Measurements from ENCODE around the gene CDK10.

CDK10 gene, protein sequence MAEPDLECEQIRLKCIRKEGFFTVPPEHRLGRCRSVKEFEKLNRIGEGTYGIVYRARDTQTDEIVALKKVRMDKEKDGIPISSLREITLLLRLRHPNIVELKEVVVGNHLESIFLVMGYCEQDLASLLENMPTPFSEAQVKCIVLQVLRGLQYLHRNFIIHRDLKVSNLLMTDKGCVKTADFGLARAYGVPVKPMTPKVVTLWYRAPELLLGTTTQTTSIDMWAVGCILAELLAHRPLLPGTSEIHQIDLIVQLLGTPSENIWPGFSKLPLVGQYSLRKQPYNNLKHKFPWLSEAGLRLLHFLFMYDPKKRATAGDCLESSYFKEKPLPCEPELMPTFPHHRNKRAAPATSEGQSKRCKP

DNA sequence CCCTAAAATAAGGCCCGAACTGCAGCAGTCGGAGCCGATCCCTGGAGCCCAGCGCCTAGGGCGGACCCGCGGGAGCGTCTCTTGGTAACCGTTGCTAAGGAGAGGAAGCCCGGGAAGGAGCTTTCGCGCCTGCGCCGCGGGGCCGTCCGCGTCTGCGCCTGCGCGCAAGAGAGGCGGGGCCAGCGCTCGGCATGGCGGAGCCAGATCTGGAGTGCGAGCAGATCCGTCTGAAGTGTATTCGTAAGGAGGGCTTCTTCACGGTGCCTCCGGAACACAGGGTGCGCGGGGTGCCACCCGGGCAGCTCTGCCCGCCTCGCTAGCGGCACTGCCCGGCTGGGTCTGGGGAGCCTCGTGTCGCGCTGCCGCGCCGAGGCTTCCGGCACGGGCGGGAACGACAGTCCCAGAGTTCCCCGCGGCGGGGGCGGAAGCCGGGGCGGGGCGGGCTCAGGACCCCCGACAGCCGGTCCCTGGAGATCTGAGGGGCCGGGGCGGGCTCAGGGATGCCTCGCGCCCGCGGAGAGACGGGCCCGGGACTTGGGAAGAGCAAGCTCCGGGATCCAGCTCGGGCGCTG is at the start of gene CDK10:
Gene CDK10, plus strand, starts transcription at position 170 of the 572 bp plus-strand sequence. Its CDS starts 22 bp downstream, at position 192.
- peaks cover 11% of the 10 kb centered on the region for H3K4me1 Mint-ChIP-seq (ENCODE audit: low read depth)
- no peaks in the 10 kb centered on the region for H3K36me3 Mint-ChIP-seq
- H3K4me3 Mint-ChIP-seq = peak within 1 kb of the TSS; percentile 91
- H3K27me3 Mint-ChIP-seq = no peaks in the 10 kb centered on the region
- H3K9me3 Mint-ChIP-seq (ENCODE audit: low read depth) = no peaks in the 10 kb centered on the region
- peak within 1 kb of the TSS; percentile 94 for H3K27ac Mint-ChIP-seq

DNA sequence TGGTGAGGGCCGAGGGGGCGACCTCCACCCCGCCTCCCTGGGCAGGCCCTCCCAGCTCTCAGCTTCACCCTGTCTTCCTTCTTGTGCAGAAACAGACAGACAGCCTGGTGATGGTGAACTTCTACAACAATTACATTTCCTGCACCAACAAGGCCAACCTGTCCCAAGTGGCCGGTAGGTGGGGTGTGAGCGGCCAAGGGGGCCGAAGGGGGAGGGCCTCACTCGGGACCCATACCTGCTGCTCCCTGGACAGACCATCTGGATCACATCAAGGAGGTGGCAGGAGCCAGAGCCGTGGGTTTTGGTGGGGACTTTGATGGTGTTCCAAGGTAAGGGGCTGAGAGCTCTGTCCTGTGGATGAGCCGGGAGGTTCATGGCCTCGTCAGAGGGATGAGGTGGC is 49.1 kb upstream of the CDK10 start:
- Mint-ChIP-seq H3K27ac (no peak overlapping the region), H3K4me3 (no peak overlapping the region), H3K27me3 (no peaks in the 10 kb centered on the region), H3K36me3 (no peaks in the 10 kb centered on the region), H3K9me3 (ENCODE audit: low read depth) (no peaks in the 10 kb centered on the region), H3K4me1 (ENCODE audit: low read depth) (peaks cover 9% of the 10 kb centered on the region)

DNA sequence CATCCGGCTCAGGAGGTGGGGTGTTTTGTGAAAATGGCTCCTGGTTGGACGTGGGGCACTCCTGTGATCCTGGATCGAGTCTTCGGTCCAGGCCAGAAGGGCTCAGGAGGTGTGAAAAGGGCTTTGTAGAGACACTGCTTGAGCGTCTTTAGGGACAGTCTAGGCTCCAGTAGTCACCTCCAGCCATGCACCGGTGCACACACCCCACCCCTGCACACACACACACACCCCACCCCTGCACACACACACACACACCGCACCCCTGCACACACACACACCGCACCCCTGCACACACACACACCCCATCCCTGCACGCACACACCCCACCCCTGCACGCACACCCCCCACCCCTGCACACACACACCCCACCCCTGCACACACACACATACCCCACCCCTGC is 48.0 kb upstream of the CDK10 start:
- Mint-ChIP-seq H3K36me3 (no peaks in the 10 kb centered on the region), H3K9me3 (ENCODE audit: low read depth) (no peaks in the 10 kb centered on the region)

DNA sequence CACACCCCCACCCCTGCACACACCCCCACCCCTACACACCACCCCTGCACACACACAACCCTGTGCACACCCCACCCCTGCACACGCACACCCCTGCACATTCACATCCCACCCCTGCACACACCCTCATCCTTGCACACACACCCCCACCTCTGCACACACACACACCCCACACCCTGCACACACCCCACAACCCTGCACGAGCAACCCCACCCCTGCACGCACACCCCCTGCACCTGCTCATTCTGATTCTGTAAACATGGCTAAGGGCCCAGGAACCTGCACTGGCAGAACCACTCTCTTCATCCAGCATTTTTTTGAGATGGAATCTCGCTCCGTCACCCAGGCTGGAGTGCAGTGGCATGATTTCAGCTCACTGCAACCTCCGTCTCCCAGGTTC is 47.1 kb upstream of the CDK10 start:
- no peaks in the 10 kb centered on the region for H3K36me3 Mint-ChIP-seq
- H3K27me3 Mint-ChIP-seq = no peaks in the 10 kb centered on the region
- peaks cover 9% of the 10 kb centered on the region for H3K4me1 Mint-ChIP-seq (ENCODE audit: low read depth)
- H3K9me3 Mint-ChIP-seq (ENCODE audit: low read depth) = no peaks in the 10 kb centered on the region
- no peak overlapping the region for H3K4me3 Mint-ChIP-seq
- no peak overlapping the region for H3K27ac Mint-ChIP-seq

More for the DNA sequence above, 48.0 kb upstream of the CDK10 start:
- Mint-ChIP-seq H3K4me1 (ENCODE audit: low read depth) (peaks cover 9% of the 10 kb centered on the region), H3K27me3 (no peaks in the 10 kb centered on the region), H3K4me3 (no peak overlapping the region), H3K27ac (no peak overlapping the region)

DNA sequence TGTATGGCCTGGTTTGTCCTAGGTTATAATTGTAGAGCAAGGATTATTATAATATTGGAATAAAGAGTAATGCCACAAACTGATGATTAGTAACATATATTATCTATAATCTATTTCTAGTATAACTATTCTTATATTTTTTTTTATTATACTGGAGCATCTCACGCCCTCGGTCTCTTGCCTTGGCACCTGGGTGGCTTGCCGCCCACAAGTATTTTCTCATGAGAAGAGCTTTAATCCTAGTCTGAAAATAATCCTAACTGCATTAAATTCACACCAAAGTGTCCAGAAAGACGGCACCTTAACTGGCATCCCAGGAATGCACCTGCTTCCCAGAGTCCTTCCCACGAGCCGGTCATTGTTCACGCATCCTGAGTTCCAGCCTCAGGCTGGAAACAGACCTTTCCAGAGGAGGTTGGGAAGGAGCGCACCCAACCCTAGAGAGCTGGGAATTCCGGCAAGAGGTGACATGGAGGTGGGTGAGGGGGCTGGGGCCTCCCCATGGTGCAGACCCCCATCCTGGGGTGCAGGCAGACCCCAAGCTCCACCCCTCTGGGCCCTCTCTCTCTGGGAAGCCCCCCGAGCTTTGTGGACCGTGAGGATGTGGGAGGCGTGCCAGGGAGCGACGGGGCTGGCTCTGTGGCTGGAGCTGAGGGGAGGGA is 44.9 kb upstream of the CDK10 start:
- no peaks in the 10 kb centered on the region for H3K27me3 Mint-ChIP-seq
- peaks cover 9% of the 10 kb centered on the region for H3K4me1 Mint-ChIP-seq (ENCODE audit: low read depth)
- H3K9me3 Mint-ChIP-seq (ENCODE audit: low read depth) = no peaks in the 10 kb centered on the region
- H3K4me3 Mint-ChIP-seq = no peak overlapping the region
- no peak overlapping the region for H3K27ac Mint-ChIP-seq
- H3K36me3 Mint-ChIP-seq = no peaks in the 10 kb centered on the region

DNA sequence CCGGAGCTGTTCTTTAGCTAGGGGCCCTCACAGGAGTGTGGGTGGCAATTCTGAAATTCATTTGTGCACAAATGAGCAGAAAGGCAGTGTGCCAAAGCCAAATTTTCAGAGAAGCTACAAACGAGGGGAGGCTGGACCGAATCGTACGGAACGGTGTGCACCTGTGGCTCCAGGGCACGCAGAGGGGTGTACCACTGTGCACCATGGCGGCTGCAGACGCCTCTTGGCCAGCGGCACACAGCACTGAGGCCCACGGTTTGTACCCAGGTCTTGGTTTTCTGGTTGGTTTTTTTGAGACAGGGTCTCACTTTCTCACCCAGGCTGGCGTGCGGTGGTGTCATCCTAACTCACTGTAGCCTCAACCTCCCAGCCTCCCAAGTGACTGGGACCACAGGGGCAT is 43.9 kb upstream of the CDK10 start:
- Mint-ChIP-seq H3K4me3 (no peak overlapping the region), H3K9me3 (ENCODE audit: low read depth) (no peaks in the 10 kb centered on the region), H3K27ac (no peak overlapping the region), H3K4me1 (ENCODE audit: low read depth) (peaks cover 9% of the 10 kb centered on the region), H3K36me3 (no peaks in the 10 kb centered on the region), H3K27me3 (no peaks in the 10 kb centered on the region)

GRCh38 chr16:89643769-89644300 is 42.7 kb upstream of the CDK10 start:
- H3K27ac Mint-ChIP-seq = no peak overlapping the region

DNA sequence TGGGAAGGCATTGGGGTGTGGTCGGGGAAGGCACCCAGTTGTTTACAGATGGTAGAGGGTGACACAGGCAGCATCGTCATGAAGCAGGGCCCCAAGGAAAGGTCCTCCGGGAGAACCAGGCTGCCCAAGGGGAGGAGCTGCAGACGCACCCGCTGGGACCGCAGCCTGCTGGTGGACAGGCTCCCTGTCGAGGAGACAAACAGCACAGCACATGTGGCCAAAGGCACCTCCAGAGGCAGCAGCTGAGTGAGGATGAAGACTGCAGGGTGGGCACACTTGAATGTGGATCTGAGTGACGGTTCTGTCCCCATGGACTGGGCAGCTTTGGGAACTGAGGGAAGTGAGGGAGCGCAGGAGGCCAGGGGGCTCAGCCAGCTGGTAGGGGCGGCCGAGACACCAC is 41.4 kb upstream of the CDK10 start:
- H3K4me3 Mint-ChIP-seq = no peak overlapping the region
- H3K9me3 Mint-ChIP-seq (ENCODE audit: low read depth) = no peaks in the 10 kb centered on the region
- H3K27ac Mint-ChIP-seq = no peak overlapping the region
- no peaks in the 10 kb centered on the region for H3K27me3 Mint-ChIP-seq
- H3K4me1 Mint-ChIP-seq (ENCODE audit: low read depth) = peaks cover 9% of the 10 kb centered on the region
- no peaks in the 10 kb centered on the region for H3K36me3 Mint-ChIP-seq

More at GRCh38 chr16:89643769-89644300, 42.7 kb upstream of the CDK10 start:
- H3K36me3 Mint-ChIP-seq = no peaks in the 10 kb centered on the region
- peaks cover 9% of the 10 kb centered on the region for H3K4me1 Mint-ChIP-seq (ENCODE audit: low read depth)
- no peak overlapping the region for H3K4me3 Mint-ChIP-seq
- no peaks in the 10 kb centered on the region for H3K27me3 Mint-ChIP-seq
- no peaks in the 10 kb centered on the region for H3K9me3 Mint-ChIP-seq (ENCODE audit: low read depth)

DNA sequence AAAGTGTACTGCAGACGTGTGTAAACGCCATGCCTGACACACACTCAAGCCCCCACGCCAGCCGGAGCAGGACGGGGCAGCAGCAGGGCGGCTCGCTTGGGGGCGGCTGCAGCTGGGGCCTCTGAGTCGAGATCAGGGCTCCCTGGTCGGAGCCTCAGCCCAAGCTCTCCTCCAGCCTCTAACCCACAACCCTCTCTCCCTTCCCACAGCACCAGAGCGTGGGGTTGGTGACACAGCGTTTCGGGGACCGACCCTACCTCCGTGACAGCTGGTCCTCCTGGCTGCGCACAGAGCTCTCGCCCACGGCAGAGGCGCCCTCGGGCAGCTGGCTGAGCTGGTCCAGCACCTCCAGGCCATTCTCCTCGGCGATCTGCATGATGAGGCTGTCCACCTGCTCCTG is 40.2 kb upstream of the CDK10 start:
- no peak overlapping the region for H3K4me3 Mint-ChIP-seq
- H3K4me1 Mint-ChIP-seq (ENCODE audit: low read depth) = peaks cover under 1% of the 10 kb centered on the region
- no peaks in the 10 kb centered on the region for H3K36me3 Mint-ChIP-seq
- no peaks in the 10 kb centered on the region for H3K9me3 Mint-ChIP-seq (ENCODE audit: low read depth)
- no peak overlapping the region for H3K27ac Mint-ChIP-seq
- no peaks in the 10 kb centered on the region for H3K27me3 Mint-ChIP-seq

- H3K4me3 Mint-ChIP-seq = no peak overlapping the region
- no peaks in the 10 kb centered on the region for H3K4me1 Mint-ChIP-seq (ENCODE audit: low read depth)
- no peaks in the 10 kb centered on the region for H3K36me3 Mint-ChIP-seq
- no peaks in the 10 kb centered on the region for H3K27me3 Mint-ChIP-seq
- no peak overlapping the region for H3K27ac Mint-ChIP-seq
- H3K9me3 Mint-ChIP-seq (ENCODE audit: low read depth) = no peaks in the 10 kb centered on the region
These were observed 39.6 kb upstream of the CDK10 start for GRCh38 chr16:89646906-89647305.

GRCh38 chr16:89651584-89651983 is 34.9 kb upstream of the CDK10 start:
- Mint-ChIP-seq H3K9me3 (ENCODE audit: low read depth) (no peaks in the 10 kb centered on the region), H3K27me3 (no peaks in the 10 kb centered on the region), H3K36me3 (no peaks in the 10 kb centered on the region), H3K27ac (no peak overlapping the region), H3K4me3 (no peak overlapping the region), H3K4me1 (ENCODE audit: low read depth) (peaks cover 16% of the 10 kb centered on the region)

GRCh38 chr16:89653656-89654295 is 32.7 kb upstream of the CDK10 start:
- Mint-ChIP-seq H3K27ac (no peak overlapping the region), H3K36me3 (no peaks in the 10 kb centered on the region), H3K4me3 (peak overlapping the region; percentile 35), H3K9me3 (ENCODE audit: low read depth) (no peaks in the 10 kb centered on the region), H3K4me1 (ENCODE audit: low read depth) (peaks cover 25% of the 10 kb centered on the region), H3K27me3 (no peaks in the 10 kb centered on the region)

DNA sequence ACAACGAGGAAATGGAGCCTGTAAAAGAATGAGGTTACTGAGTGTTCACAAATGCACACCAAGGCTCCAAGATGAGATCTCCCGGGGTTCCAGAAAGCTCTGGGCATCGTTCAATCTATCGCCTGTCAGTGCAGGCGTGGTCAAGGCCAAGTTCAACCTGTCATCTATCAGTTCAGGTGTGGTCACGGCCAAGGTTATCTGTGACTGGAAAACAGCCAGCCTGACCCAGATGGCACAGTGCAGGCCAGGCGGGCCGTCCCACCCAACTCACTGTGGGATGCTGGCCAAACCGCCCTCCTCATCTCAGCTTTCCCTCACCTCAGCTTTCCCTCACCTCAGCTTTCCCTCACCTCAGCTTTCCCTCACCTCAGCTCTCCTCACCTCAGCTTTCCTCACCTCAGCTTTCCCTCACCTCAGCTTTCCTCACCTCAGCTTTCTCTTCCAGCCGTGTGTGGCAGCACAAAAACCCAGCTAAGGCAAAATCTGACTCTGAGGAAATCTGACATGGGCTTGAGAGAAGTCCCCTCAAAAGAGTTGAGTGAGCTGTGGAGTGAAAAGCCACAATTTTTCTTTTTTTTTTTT is 31.3 kb upstream of the CDK10 start:
- no peaks in the 10 kb centered on the region for H3K27me3 Mint-ChIP-seq
- H3K4me1 Mint-ChIP-seq (ENCODE audit: low read depth) = peaks cover 27% of the 10 kb centered on the region
- H3K9me3 Mint-ChIP-seq (ENCODE audit: low read depth) = no peaks in the 10 kb centered on the region
- H3K27ac Mint-ChIP-seq = no peak overlapping the region
- peak overlapping the region; percentile 40 for H3K4me3 Mint-ChIP-seq
- H3K36me3 Mint-ChIP-seq = no peaks in the 10 kb centered on the region

GRCh38 chr16:89656435-89657121 is 29.9 kb upstream of the CDK10 start:
- Mint-ChIP-seq H3K4me1 (ENCODE audit: low read depth) (peaks cover 28% of the 10 kb centered on the region), H3K9me3 (ENCODE audit: low read depth) (no peaks in the 10 kb centered on the region), H3K27me3 (no peaks in the 10 kb centered on the region), H3K27ac (peak overlapping the region; percentile 68), H3K4me3 (peak overlapping the region; percentile 79), H3K36me3 (no peaks in the 10 kb centered on the region)

All from activated naive CD8-positive, alpha-beta T cell (primary cell).